HG02642 (cell line): ENCODE results near the gene OXCT2.
"Not testable (repeated sequence)": the region's sequence is repeated elsewhere in the genome, so short reads cannot be mapped to it uniquely, and the experiment has no call there.

Experiments
- ATAC-seq: cut with Tn5 transposase; IDR thresholded peaks from one replicate; pipeline ENCODE4 v1.9.1; 2021; ENCODE audit warnings: mild to moderate bottlenecking; ENCODE audit not compliant: unreplicated experiment, poor library complexity

OXCT2 gene

GRCh38 chr1:39764512-39764911 lies 6.6 kb downstream of the OXCT2 start:
- not testable (repeated sequence) for ATAC-seq

GRCh38 chr1:39763619-39764374 lies 7.4 kb downstream of the OXCT2 start:
- not testable (repeated sequence) for ATAC-seq

- ATAC-seq = no peak
These were observed 8.3 kb downstream of the OXCT2 start for GRCh38 chr1:39762550-39763540.

- ATAC-seq = no peak
These were observed 9.4 kb downstream of the OXCT2 start for GRCh38 chr1:39761557-39762260.

GRCh38 chr1:39761016-39761415 lies 10.1 kb downstream of the OXCT2 start:
- no peak for ATAC-seq

GRCh38 chr1:39760074-39761008 lies 10.8 kb downstream of the OXCT2 start:
- ATAC-seq = no peak

- ATAC-seq = no peak
These were observed 11.8 kb downstream of the OXCT2 start for GRCh38 chr1:39759436-39759726.

GRCh38 chr1:39758556-39759435 lies 12.4 kb downstream of the OXCT2 start:
- ATAC-seq = no peak

- ATAC-seq = no peak
These were observed 13.6 kb downstream of the OXCT2 start for GRCh38 chr1:39757501-39757900.

GRCh38 chr1:39755965-39756659 lies 15.0 kb downstream of the OXCT2 start:
- no peak for ATAC-seq

- no peak for ATAC-seq
These were observed 16.1 kb downstream of the OXCT2 start for GRCh38 chr1:39754906-39755504.

- no peak for ATAC-seq
These were observed 17.1 kb downstream of the OXCT2 start for GRCh38 chr1:39754026-39754570.

GRCh38 chr1:39753132-39754025 lies 17.8 kb downstream of the OXCT2 start:
- no peak for ATAC-seq

- ATAC-seq = no peak
These were observed 18.4 kb downstream of the OXCT2 start for GRCh38 chr1:39752703-39753102.

GRCh38 chr1:39751595-39751994 lies 19.6 kb downstream of the OXCT2 start:
- ATAC-seq = no peak

- ATAC-seq = no peak
These were observed 26.0 kb downstream of the OXCT2 start for GRCh38 chr1:39745016-39745670.
